ENCODE results near the gene SUGP2.

DNA sequence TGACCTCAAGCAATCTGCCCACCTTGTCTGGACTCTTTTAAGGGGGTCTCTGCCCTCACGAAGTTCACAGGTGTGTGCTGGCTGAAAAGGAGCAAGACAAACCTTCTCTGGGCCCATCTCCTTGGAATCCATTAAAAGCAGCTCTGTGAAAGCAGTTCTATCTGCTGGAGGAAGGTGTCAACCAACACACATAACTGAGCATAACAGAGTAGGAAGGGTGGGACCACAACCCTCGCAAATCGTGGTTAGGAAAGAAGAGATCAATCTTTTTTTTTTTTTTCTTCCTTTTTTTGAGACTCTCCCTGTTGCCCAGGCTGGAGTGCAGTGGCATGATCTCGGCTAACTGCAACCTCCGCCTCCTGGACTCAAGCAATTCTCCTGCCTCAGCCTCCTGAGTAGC is 1.4 kb downstream of the SUGP2 start:
- no peak for TF ChIP-seq EZH2 (IDR thresholded peaks at IDR 0.05; ENCODE audit: insufficient read depth, poor library complexity, severe bottlenecking)
- no peak for TF ChIP-seq EZH2phosphoT487 (IDR thresholded peaks at IDR 0.05; ENCODE audit: insufficient read depth, low read depth)

Data from GM23248 (cell line).